Vagina (tissue), 2 donors: Measurements from ENCODE around the gene SLC40A1.

Source experiments
- CTCF ChIP-seq, 3 experiments: fragments of 450-650 bp in 2 of 3; fragments of 200-600 bp in 1 of 3; sonication (generic) in 1 of 3; IDR thresholded peaks; one replicate each; pipeline ENCODE4 v1.5.1; 2017 to 2019; ENCODE audit warnings: antibody characterized with exemption in 3 of 3, mild to moderate bottlenecking in 2 of 3, moderate library complexity in 2 of 3
- POLR2A ChIP-seq, 2 donors: fragments of 450-650 bp; IDR thresholded peaks; one replicate each; pipeline ENCODE4 v1.6.1; 2017; ENCODE audit warnings: antibody characterized with exemption in 2 of 2, mild to moderate bottlenecking in 2 of 2, moderate library complexity in 2 of 2
- POLR2AphosphoS5 ChIP-seq, 2 donors: sonication (generic); formaldehyde crosslinking; IDR thresholded peaks; one replicate each; pipeline ENCODE4 v1.9.0; 2017; ENCODE audit warnings: antibody characterized with exemption in 2 of 2, mild to moderate bottlenecking in 2 of 2, low read depth in 1 of 2; ENCODE audit not compliant: insufficient read depth in 1 of 2

- TF ChIP-seq CTCF (IDR thresholded peaks at IDR 0.05) (no peak), POLR2A (IDR thresholded peaks at IDR 0.05) (no peak), POLR2AphosphoS5 (IDR thresholded peaks at IDR 0.05; ENCODE audit: insufficient read depth in 1 of 2, low read depth in 1 of 2) (no peak)
Observed at GRCh38 chr2:189560273-189560586, 20.4 kb downstream of the SLC40A1 start.
